Measurements from ENCODE around the gene RNPC3.

- TF ChIP-seq NFRKB (IDR thresholded peaks at IDR 0.05): no peak
- TF ChIP-seq FOXA1 (IDR thresholded peaks at IDR 0.05): no peak
- no peak for TF ChIP-seq SP1 (IDR thresholded peaks at IDR 0.05)
- TF ChIP-seq SUZ12 (IDR thresholded peaks at IDR 0.05): no peak
These were observed 57.0 kb downstream of the RNPC3 start for GRCh38 chr1:103582464-103582863.
